ENCODE results near the gene OR13G1. TPM values are rescaled to one million over a fixed set of nuclear protein-coding genes. Genes with fewer than 3 reads are reported as not detected.
"Not testable (repeated sequence)": the region's sequence is repeated elsewhere in the genome, so short reads cannot be mapped to it uniquely, and the experiment has no call there.

The OR13G1 gene
- not detected for total RNA-seq (2021; fragmentation: NEBNext Ultra II Directional; extraction: Animal tissue kit (Norgen Biotek cat#: 25700))
- long read RNA-seq: 0 reads

GRCh38 chr1:247679639-247680038, at the start of gene OR13G1:
Gene OR13G1 (minus strand): TSS chr1:247679739. CDS start chr1:247673041, 6,698 bp downstream.
- Mint-ChIP-seq H3K9me3 (peaks cover 11% of the 10 kb centered on the region), H3K36me3 (ENCODE audit: low read depth) (no peaks in the 10 kb centered on the region), H3K4me1 (ENCODE audit: low read depth) (peaks cover 9% of the 10 kb centered on the region; the same call in 1 of the 2 replicates), H3K4me3 (no peak within 1 kb of the TSS), H3K27ac (no peak within 1 kb of the TSS), H3K27me3 (ENCODE audit: insufficient read depth) (no peaks in the 10 kb centered on the region)
- TF ChIP-seq CTCF (IDR thresholded peaks at IDR 0.05): no peak
- no peak for DNase-seq

DNA sequence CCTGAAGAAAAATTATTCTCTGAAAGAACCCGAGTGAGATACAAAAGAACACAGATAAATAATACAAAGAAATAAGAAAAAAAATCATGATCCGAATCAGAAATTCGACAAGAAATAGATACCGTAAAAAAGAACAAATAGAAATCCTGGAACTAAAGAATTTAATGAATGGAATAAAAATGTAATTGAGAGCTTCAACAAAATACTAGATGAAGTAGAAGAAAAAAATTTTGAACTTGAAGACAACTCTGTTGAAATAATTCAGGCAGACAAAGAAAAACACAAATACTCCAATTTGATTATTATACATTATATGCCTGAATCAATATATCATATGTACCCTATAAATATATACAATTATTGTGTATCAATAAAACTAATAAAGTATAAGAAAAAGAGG, 41.7 kb upstream of the OR13G1 start:
- Mint-ChIP-seq H3K4me3 (no peak overlapping the region), H3K9me3 (peaks cover 12% of the 10 kb centered on the region), H3K27me3 (ENCODE audit: insufficient read depth) (no peaks in the 10 kb centered on the region; the same call in 1 of the 2 replicates), H3K27ac (no peak overlapping the region), H3K4me1 (ENCODE audit: low read depth) (no peaks in the 10 kb centered on the region), H3K36me3 (ENCODE audit: low read depth) (no peaks in the 10 kb centered on the region)
- DNase-seq: no peak
- no peak for TF ChIP-seq CTCF (IDR thresholded peaks at IDR 0.05)

- no peak within 1 kb of the TSS for H3K27ac Mint-ChIP-seq
- H3K27me3 Mint-ChIP-seq (ENCODE audit: insufficient read depth): no peaks in the 10 kb centered on the region; the same call in 1 of the 2 replicates
- TF ChIP-seq CTCF (IDR thresholded peaks at IDR 0.05): no peak
- DNase-seq: no peak
- no peak within 1 kb of the TSS; the same call in 1 of the 2 replicates for H3K4me3 Mint-ChIP-seq
- peaks cover 16% of the 10 kb centered on the region for H3K9me3 Mint-ChIP-seq
- no peaks in the 10 kb centered on the region for H3K4me1 Mint-ChIP-seq (ENCODE audit: low read depth)
- H3K36me3 Mint-ChIP-seq (ENCODE audit: low read depth): no peaks in the 10 kb centered on the region
Observed at GRCh38 chr1:247716546-247716945, 37.0 kb upstream of the OR13G1 start, which contains the start of gene OR6F1. Gene OR6F1 (minus strand): TSS chr1:247716646. CDS start chr1:247712755, 3,891 bp downstream.

GRCh38 chr1:247713753-247714152, 34.2 kb upstream of the OR13G1 start:
- Mint-ChIP-seq H3K9me3 (peaks cover 26% of the 10 kb centered on the region), H3K4me1 (ENCODE audit: low read depth) (no peaks in the 10 kb centered on the region), H3K27me3 (ENCODE audit: insufficient read depth) (no peaks in the 10 kb centered on the region), H3K4me3 (no peak overlapping the region), H3K36me3 (ENCODE audit: low read depth) (no peaks in the 10 kb centered on the region; the same call in 1 of the 2 replicates), H3K27ac (no peak overlapping the region)
- DNase-seq: no peak
- no peak for TF ChIP-seq CTCF (IDR thresholded peaks at IDR 0.05)

- not testable (repeated sequence) for H3K27ac Mint-ChIP-seq; H3K36me3 Mint-ChIP-seq (ENCODE audit: low read depth); H3K4me1 Mint-ChIP-seq (ENCODE audit: low read depth); H3K27me3 Mint-ChIP-seq (ENCODE audit: insufficient read depth); H3K4me3 Mint-ChIP-seq; DNase-seq
- peaks cover 39% of the 10 kb centered on the region for H3K9me3 Mint-ChIP-seq
Observed at GRCh38 chr1:247710681-247711080, 31.1 kb upstream of the OR13G1 start.

- Mint-ChIP-seq H3K4me3 (no peak overlapping the region; the same call in 1 of the 2 replicates), H3K27ac (no peak overlapping the region), H3K4me1 (ENCODE audit: low read depth) (peaks cover 5% of the 10 kb centered on the region; the same call in 1 of the 2 replicates), H3K36me3 (ENCODE audit: low read depth) (no peaks in the 10 kb centered on the region), H3K9me3 (peaks cover 24% of the 10 kb centered on the region), H3K27me3 (ENCODE audit: insufficient read depth) (no peaks in the 10 kb centered on the region; the same call in 1 of the 2 replicates)
- no peak for DNase-seq
- TF ChIP-seq CTCF (IDR thresholded peaks at IDR 0.05): no peak
Observed at GRCh38 chr1:247701338-247701737, 21.8 kb upstream of the OR13G1 start.
